ENCODE data around the gene PLAAT3.

DNA sequence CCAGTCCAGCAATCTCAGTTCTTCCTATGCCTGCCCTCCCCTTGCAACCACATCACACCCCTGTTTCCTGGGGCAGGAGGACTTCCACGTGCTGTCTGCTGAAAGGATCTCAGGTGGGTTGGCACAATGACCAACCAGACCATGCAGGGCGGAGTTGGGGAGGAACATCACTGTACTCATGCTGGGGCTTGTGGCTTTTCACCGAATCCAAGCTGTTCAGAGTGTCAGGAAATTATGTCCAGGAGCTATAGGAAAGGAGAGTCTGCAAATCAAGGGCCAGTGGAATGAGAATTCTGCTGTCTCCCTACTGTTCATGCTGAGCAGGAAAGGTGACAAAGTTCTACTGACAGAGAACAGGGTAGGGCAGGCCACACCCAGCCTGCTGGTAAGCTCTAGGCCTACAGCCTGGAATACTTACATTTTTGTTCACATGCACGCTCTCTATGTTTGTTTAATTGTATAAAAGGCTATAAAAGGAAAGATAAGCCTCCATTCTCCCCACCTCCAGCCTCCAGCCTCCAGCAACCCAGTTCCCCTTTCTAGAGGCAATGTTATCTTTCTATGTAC, 49.4 kb downstream of the PLAAT3 start:
- TF ChIP-seq, protein P1, sequence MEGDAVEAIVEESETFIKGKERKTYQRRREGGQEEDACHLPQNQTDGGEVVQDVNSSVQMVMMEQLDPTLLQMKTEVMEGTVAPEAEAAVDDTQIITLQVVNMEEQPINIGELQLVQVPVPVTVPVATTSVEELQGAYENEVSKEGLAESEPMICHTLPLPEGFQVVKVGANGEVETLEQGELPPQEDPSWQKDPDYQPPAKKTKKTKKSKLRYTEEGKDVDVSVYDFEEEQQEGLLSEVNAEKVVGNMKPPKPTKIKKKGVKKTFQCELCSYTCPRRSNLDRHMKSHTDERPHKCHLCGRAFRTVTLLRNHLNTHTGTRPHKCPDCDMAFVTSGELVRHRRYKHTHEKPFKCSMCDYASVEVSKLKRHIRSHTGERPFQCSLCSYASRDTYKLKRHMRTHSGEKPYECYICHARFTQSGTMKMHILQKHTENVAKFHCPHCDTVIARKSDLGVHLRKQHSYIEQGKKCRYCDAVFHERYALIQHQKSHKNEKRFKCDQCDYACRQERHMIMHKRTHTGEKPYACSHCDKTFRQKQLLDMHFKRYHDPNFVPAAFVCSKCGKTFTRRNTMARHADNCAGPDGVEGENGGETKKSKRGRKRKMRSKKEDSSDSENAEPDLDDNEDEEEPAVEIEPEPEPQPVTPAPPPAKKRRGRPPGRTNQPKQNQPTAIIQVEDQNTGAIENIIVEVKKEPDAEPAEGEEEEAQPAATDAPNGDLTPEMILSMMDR (IDR thresholded peaks at IDR 0.05; ENCODE audit: low read depth, low read length) = no peak
- TF ChIP-seq EZH2phosphoT487 (IDR thresholded peaks at IDR 0.05; ENCODE audit: low read depth) = no peak
